HCT116 (cell line): ENCODE data around the gene RGMB. TPM values are rescaled to one million over a fixed set of nuclear protein-coding genes. Genes with fewer than 3 reads are reported as not detected.

ENCODE experiments used
- ATAC-seq: fragments of 200-7000 bp; cut with Tn5 transposase; 2 replicates; pipeline ENCODE4 v1.9.1; 2020; ENCODE audit warnings: mild to moderate bottlenecking, moderate library complexity
- BruUV-seq: library from RNA; stranded (reverse); fragments of 400-500 nt; replicated peaks from 2 replicates; lab custom pipeline; 2021; lab: Mats Ljungman, UMichigan
- CTCF ChIA-PET: fragments of 300-600 bp; sonication (Branson Sonifier 250); formaldehyde crosslinking; loops from one replicate; lab custom pipeline; 2021; ENCODE audit warnings: antibody characterized with exemption; lab: Charles Lee
- POLR2A ChIA-PET: fragments of 300-600, 350-600 bp; sonication (Branson Sonifier 250); formaldehyde crosslinking; loops from one replicate; lab custom pipeline; 2021; ENCODE audit warnings: antibody characterized with exemption; lab: Charles Lee
- RAD21 ChIA-PET, 2 experiments: fragments of 300-600 bp; sonication (Branson Sonifier 250); formaldehyde crosslinking; loops; one replicate each; lab custom pipeline; 2023; ENCODE audit warnings: low total read pairs in 2 of 2; ENCODE audit not compliant: uncharacterized antibody in 2 of 2, unreplicated experiment in 2 of 2, low non-redundant PET in 1 of 2; lab: Charles Lee
- DNase-seq: peaks from one replicate; pipeline ENCODE4 v3.0.0-alpha.2; 2010; ENCODE audit warnings: low read depth, low spot score
- H2AFZ ChIP-seq: fragments of 200-600 bp; shearing (Covaris generic), sonication (generic); 2 replicates; pipeline ENCODE4 v1.6.1; 2017; ENCODE audit warnings: low read depth, mixed run types, mixed read lengths, antibody characterized with exemption, low read length; ENCODE audit not compliant: poor library complexity, severe bottlenecking
- H3K27ac ChIP-seq: 2 replicates; pipeline ENCODE4 v1.5.1; 2012; ENCODE audit warnings: low read depth, low read length
- H3K27me3 ChIP-seq: fragments of 200-600 bp; sonication (generic); 2 replicates; pipeline ENCODE4 v1.6.1; 2016; ENCODE audit warnings: mixed run types, low read length, mixed read lengths; ENCODE audit not compliant: insufficient read depth
- H3K36me3 ChIP-seq, 2 experiments: fragments of 200-500 bp in 1 of 2; fragments of 200-600 bp in 1 of 2; sonication (Bioruptor generic) in 1 of 2; sonication (generic) in 1 of 2; 2 replicates each; pipeline versions ENCODE4 v1.5.1 to v1.6.1; 2014 to 2016; ENCODE audit warnings: low read length in 2 of 2, inconsistent platforms in 1 of 2, mixed read lengths in 1 of 2, mixed run types in 1 of 2; ENCODE audit not compliant: insufficient read depth in 2 of 2, control insufficient read depth in 1 of 2
- H3K4me1 ChIP-seq, 2 experiments: fragments of 200-600 bp in 1 of 2; sonication (generic) in 1 of 2; 2 replicates each; pipeline versions ENCODE4 v1.5.1 to v1.6.1; 2012 to 2017; ENCODE audit warnings: low read length in 2 of 2, inconsistent platforms in 1 of 2, mild to moderate bottlenecking in 1 of 2, mixed read lengths in 1 of 2, mixed run types in 1 of 2, moderate library complexity in 1 of 2; ENCODE audit not compliant: insufficient read depth in 2 of 2, control insufficient read depth in 1 of 2
- H3K4me2 ChIP-seq: fragments of 200-600 bp; sonication (generic); 2 replicates; pipeline ENCODE4 v1.6.1; 2017; ENCODE audit warnings: mixed run types, low read length, mixed read lengths
- H3K4me3 ChIP-seq, 2 experiments: fragments of 200-600 bp in 1 of 2; sonication (generic) in 1 of 2; replicated peaks in 1 of 2; 2 replicates each; pipeline ENCODE4 v1.5.1; 2011 to 2016; ENCODE audit warnings: low read length in 2 of 2, control low read depth in 1 of 2, low read depth in 1 of 2, mild to moderate bottlenecking in 1 of 2, mixed read lengths in 1 of 2, mixed run types in 1 of 2
- H3K79me2 ChIP-seq: fragments of 200-600 bp; sonication (generic); 2 replicates; pipeline ENCODE4 v1.6.1; 2017; ENCODE audit warnings: mild to moderate bottlenecking, mixed run types, low read length, moderate library complexity, mixed read lengths; ENCODE audit not compliant: insufficient read depth
- H3K9ac ChIP-seq: fragments of 200-600 bp; sonication (generic); 2 replicates; pipeline ENCODE4 v1.6.1; 2016; ENCODE audit warnings: low read length, mixed read lengths
- H3K9me2 ChIP-seq: fragments of 200-600 bp; sonication (generic), shearing (Covaris generic); 2 replicates; pipeline ENCODE4 v1.6.1; 2017; ENCODE audit warnings: mixed run types, mild to moderate bottlenecking, moderate library complexity; ENCODE audit not compliant: insufficient read depth
- H3K9me3 ChIP-seq, 2 experiments: fragments of 200-500 bp in 1 of 2; fragments of 200-600 bp in 1 of 2; sonication (Bioruptor generic) in 1 of 2; sonication (generic) in 1 of 2; 2 replicates each; pipeline ENCODE4 v1.6.1; 2014 to 2017; ENCODE audit warnings: low read length in 2 of 2, mixed read lengths in 2 of 2, inconsistent platforms in 1 of 2, low read depth in 1 of 2, mild to moderate bottlenecking in 1 of 2, mixed run types in 1 of 2, moderate library complexity in 1 of 2; ENCODE audit not compliant: control insufficient read depth in 1 of 2, insufficient read depth in 1 of 2
- H4K20me1 ChIP-seq: fragments of 200-600 bp; sonication (generic), shearing (Covaris generic); 2 replicates; pipeline ENCODE4 v1.6.1; 2017; ENCODE audit warnings: mixed run types, mild to moderate bottlenecking, moderate library complexity; ENCODE audit not compliant: insufficient read depth
- ATF3 ChIP-seq: IDR thresholded peaks from 2 replicates; pipeline ENCODE4 v1.6.1; 2012
- CEBPB ChIP-seq: IDR thresholded peaks from 2 replicates; pipeline ENCODE4 v1.6.1; 2012; ENCODE audit warnings: low read depth
- CTCF ChIP-seq, 3 experiments: fragments of 200-600 bp in 1 of 3; sonication (generic) in 1 of 3; IDR thresholded peaks in 2 of 3; conservative IDR thresholded peaks in 1 of 3; 2 replicates each; pipeline ENCODE4 v1.5.1; 2012 to 2017; ENCODE audit warnings: low read depth in 2 of 3, low read length in 2 of 3, antibody characterized with exemption in 1 of 3, borderline replicate concordance in 1 of 3, control low read depth in 1 of 3, mild to moderate bottlenecking in 1 of 3, mixed read lengths in 1 of 3, mixed run types in 1 of 3, moderate library complexity in 1 of 3; ENCODE audit not compliant: insufficient read depth in 1 of 3
- EGR1 ChIP-seq: IDR thresholded peaks from 2 replicates; pipeline ENCODE4 v1.6.1; 2012; ENCODE audit warnings: low read depth
- ELF1 ChIP-seq: IDR thresholded peaks from 2 replicates; pipeline ENCODE4 v1.6.1; 2012; ENCODE audit warnings: low read depth, borderline replicate concordance
- EZH2 ChIP-seq: fragments of 200-600 bp; sonication (generic); IDR thresholded peaks from 2 replicates; pipeline ENCODE4 v1.6.1; 2017; ENCODE audit warnings: antibody characterized with exemption, mixed run types
- JUND ChIP-seq: IDR thresholded peaks from 2 replicates; pipeline ENCODE4 v1.6.1; 2012
- POLR2A ChIP-seq: IDR thresholded peaks from 2 replicates; pipeline ENCODE4 v1.7.0; 2011; ENCODE audit warnings: borderline replicate concordance; ENCODE audit not compliant: insufficient read depth, insufficient read length; ENCODE audit errors: extremely low read depth
- POLR2AphosphoS5 ChIP-seq: IDR thresholded peaks from 2 replicates; pipeline ENCODE4 v1.6.1; 2011; ENCODE audit warnings: mild to moderate bottlenecking, low read depth, low read length, moderate library complexity
- SIN3A ChIP-seq: IDR thresholded peaks from 2 replicates; pipeline ENCODE4 v1.6.1; 2012; ENCODE audit warnings: low read depth
- SRF ChIP-seq: IDR thresholded peaks from 2 replicates; pipeline ENCODE4 v1.6.1; 2012; ENCODE audit warnings: low read depth
- TCF7L2 ChIP-seq: IDR thresholded peaks from 2 replicates; pipeline ENCODE4 v1.7.0; 2011; ENCODE audit warnings: borderline replicate concordance, inconsistent platforms; ENCODE audit not compliant: insufficient read depth, insufficient read length; ENCODE audit errors: extremely low read depth
- YY1 ChIP-seq: IDR thresholded peaks from 2 replicates; pipeline ENCODE4 v1.6.1; 2011; ENCODE audit warnings: low read length, low read depth, moderate library complexity, mild to moderate bottlenecking; ENCODE audit not compliant: insufficient replicate concordance; ENCODE audit errors: extremely low read depth
- ZBTB33 ChIP-seq: IDR thresholded peaks from 2 replicates; pipeline ENCODE4 v1.6.1; 2011; ENCODE audit warnings: mild to moderate bottlenecking, low read length, moderate library complexity; ENCODE audit not compliant: insufficient replicate concordance; ENCODE audit errors: extremely low read depth
- ZFX ChIP-seq: fragments of 450-650 bp; IDR thresholded peaks from 2 replicates; pipeline ENCODE4 v1.6.1; 2017
- ZNF274 ChIP-seq: fragments of 200-500 bp; sonication (Bioruptor generic); IDR thresholded peaks from 2 replicates; pipeline ENCODE4 v1.6.1; 2014; ENCODE audit warnings: mild to moderate bottlenecking, low read depth, low read length, inconsistent platforms
- intact Hi-C: fragments of 100-400 bp; cut with micrococcal nuclease; formaldehyde crosslinking; loops from 2 replicates; pipeline ENCODE4 v1.10.0; 2022
- total RNA-seq: library from RNA; stranded (reverse); gene quantifications from one replicate; pipeline ENCODE4 v1.2.1, GENCODE V29; 2021; ENCODE audit not compliant: unreplicated experiment

RGMB gene
- total RNA-seq, 1 experiment from 2014 or later: 18.3 TPM

- TF ChIP-seq CTCF (IDR thresholded peaks at IDR 0.05 in 2 of 3, conservative IDR thresholded peaks at IDR 0.05 in 1 of 3; ENCODE audit: borderline replicate concordance in 1 of 3, insufficient read depth in 1 of 3, low read depth in 2 of 3, low read length in 2 of 3) (no peak), POLR2A (no peak), CEBPB (no peak)
Measured at GRCh38 chr5:98735806-98736507, 37.5 kb upstream of the RGMB start (continued).

GRCh38 chr5:98736753-98737152 lies 36.7 kb upstream of the RGMB start:
- DNase-seq (no peak), ATAC-seq (no peak)
- no peaks in the 10 kb centered on the region for H3K36me3 ChIP-seq
- no peak overlapping the region for H3K27ac ChIP-seq
- intact Hi-C loops: no loop called here
- H3K9me3 ChIP-seq: 0 out of 4 replicates have a peak, but pooled peaks cover 0 to 3% of the 10 kb centered on the region in 2 experiments
- no peaks in the 10 kb centered on the region for H3K4me1 ChIP-seq
- no peaks in the 10 kb centered on the region for H3K79me2 ChIP-seq
- no peak for TF ChIP-seq CEBPB
- no peak for TF ChIP-seq TCF7L2
- TF ChIP-seq JUND: no peak
- TF ChIP-seq SRF: no peak
- TF ChIP-seq ZBTB33: no peak
- TF ChIP-seq EZH2: no peak
- no peak for TF ChIP-seq ZFX
- TF ChIP-seq EGR1: no peak
- TF ChIP-seq ELF1: no peak
- TF ChIP-seq ATF3: no peak
- TF ChIP-seq SIN3A: no peak
- TF ChIP-seq POLR2AphosphoS5: no peak
- TF ChIP-seq POLR2A: no peak
- TF ChIP-seq CTCF (IDR thresholded peaks at IDR 0.05 in 2 of 3, conservative IDR thresholded peaks at IDR 0.05 in 1 of 3; ENCODE audit: borderline replicate concordance in 1 of 3, insufficient read depth in 1 of 3, low read depth in 2 of 3, low read length in 2 of 3): no peak
- TF ChIP-seq ZNF274: no peak
- TF ChIP-seq YY1: no peak
- ChIA-PET RAD21 (no interaction called here), CTCF (no interaction called here), POLR2A (no interaction called here)
- no peaks in the 10 kb centered on the region for H4K20me1 ChIP-seq
- H3K27me3 ChIP-seq: no peaks in the 10 kb centered on the region
- no peaks in the 10 kb centered on the region for H3K9me2 ChIP-seq
- no peak overlapping the region for H3K4me3 ChIP-seq
- no TSS peak for BruUV-seq
- no peak overlapping the region for H3K9ac ChIP-seq
- H2AFZ ChIP-seq: no peak overlapping the region
- no peak overlapping the region for H3K4me2 ChIP-seq
